ENCODE data around the gene SHC4.
"Not testable (repeated sequence)": the region's sequence is repeated elsewhere in the genome, so short reads cannot be mapped to it uniquely, and the experiment has no call there.

Gene SHC4

DNA sequence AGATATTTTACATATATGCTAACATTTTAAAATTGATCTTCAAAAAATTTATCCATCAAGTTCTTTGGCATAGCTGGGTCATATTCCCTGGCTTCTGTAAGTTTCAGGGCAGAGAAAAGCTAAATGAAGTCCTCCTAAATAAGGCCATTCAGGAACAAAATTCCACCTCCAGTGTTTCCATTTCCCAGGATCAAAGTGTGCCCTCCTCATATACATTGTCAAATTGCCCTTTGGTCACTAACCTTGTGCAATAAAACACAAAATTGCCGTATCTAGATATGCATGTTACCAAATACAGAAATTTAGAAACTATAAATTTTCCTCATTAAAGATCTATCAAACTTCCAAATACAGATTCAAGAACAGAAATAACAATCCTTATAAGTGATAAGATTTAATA lies 163.5 kb downstream of the SHC4 start:
- ChIA-PET POLR2A (no interaction called here), CTCF (interaction anchor here (0.8 to 3.3 kb wide), 5 partner anchors 11 to 448 kb away, joined by 3 to 13 read pairs (median 4); partner anchors contain the start of gene CEP152)
- TF ChIP-seq, protein P1, sequence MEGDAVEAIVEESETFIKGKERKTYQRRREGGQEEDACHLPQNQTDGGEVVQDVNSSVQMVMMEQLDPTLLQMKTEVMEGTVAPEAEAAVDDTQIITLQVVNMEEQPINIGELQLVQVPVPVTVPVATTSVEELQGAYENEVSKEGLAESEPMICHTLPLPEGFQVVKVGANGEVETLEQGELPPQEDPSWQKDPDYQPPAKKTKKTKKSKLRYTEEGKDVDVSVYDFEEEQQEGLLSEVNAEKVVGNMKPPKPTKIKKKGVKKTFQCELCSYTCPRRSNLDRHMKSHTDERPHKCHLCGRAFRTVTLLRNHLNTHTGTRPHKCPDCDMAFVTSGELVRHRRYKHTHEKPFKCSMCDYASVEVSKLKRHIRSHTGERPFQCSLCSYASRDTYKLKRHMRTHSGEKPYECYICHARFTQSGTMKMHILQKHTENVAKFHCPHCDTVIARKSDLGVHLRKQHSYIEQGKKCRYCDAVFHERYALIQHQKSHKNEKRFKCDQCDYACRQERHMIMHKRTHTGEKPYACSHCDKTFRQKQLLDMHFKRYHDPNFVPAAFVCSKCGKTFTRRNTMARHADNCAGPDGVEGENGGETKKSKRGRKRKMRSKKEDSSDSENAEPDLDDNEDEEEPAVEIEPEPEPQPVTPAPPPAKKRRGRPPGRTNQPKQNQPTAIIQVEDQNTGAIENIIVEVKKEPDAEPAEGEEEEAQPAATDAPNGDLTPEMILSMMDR (IDR thresholded peaks at IDR 0.05; ENCODE audit: control extremely low read depth, extremely low read depth, low read depth, missing control alignments), result no peak
- no peak for DNase-seq (ENCODE audit: extremely low spot score)

DNA sequence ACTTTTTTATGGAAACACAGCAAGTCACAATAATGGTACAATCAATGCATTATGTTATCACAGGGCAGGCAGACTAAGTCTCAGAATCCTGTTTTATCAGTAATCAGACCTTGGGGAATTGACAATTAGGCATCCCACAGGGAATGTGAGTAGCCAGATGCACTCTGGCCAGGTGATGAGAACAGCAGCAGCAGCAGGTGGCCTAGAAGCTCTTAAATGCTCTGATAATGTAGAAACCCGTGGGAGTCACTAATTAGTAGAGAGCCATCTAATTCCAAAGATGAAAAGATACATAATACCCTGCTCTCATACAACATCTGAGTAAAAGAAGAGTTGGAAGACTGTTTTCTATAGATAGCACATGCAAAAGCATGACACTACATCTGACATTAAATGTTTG lies 165.4 kb downstream of the SHC4 start:
- ChIA-PET CTCF (no interaction called here), POLR2A (no interaction called here)
- DNase-seq (ENCODE audit: extremely low spot score), result no peak
- TF ChIP-seq, protein P1 (IDR thresholded peaks at IDR 0.05; ENCODE audit: control extremely low read depth, extremely low read depth, low read depth, missing control alignments), result no peak

DNA sequence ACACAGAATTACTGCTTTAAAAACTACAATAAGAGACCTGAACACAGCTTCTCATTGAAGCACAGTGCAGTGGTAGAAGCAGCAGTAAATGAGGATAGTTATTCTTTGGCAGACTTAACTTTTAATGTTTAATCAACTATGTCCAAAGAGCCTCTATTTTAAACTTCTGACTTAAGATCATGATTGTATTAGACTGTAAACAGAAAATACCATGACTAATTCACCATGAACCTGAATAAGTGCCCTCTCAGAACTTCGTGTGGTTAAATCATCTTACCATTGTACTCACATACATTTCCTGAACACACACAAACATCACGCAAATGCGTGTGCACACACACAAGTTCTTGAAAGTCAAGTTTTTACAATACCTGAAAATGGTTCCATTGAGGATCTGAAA lies 166.8 kb downstream of the SHC4 start:
- POLR2A ChIA-PET, result no interaction called here
- CTCF ChIA-PET, result no interaction called here
- TF ChIP-seq, protein P1 (IDR thresholded peaks at IDR 0.05; ENCODE audit: control extremely low read depth, extremely low read depth, low read depth, missing control alignments), result no peak
- DNase-seq (ENCODE audit: extremely low spot score), result no peak

DNA sequence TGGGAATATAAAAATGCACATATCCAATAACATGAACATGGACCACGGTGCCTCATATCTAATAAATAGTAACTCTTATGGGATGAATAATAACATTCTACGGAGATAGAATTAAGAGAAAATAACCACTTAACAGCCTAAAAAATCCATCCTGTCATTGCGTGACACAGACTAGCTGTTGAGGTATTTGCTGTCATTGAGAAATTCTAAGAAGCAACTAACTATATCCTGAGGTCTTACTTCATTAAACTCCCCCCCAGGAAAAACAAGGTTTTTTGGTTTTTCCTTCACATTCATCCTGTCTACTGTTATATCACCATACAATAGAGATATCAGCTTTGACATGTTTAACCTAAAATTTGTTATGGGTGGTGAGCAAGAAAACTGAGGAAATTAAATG lies 167.2 kb downstream of the SHC4 start:
- DNase-seq (ENCODE audit: extremely low spot score), result no peak
- ChIA-PET POLR2A (no interaction called here), CTCF (no interaction called here)
- TF ChIP-seq, protein P1 (IDR thresholded peaks at IDR 0.05; ENCODE audit: control extremely low read depth, extremely low read depth, low read depth, missing control alignments), result no peak

DNA sequence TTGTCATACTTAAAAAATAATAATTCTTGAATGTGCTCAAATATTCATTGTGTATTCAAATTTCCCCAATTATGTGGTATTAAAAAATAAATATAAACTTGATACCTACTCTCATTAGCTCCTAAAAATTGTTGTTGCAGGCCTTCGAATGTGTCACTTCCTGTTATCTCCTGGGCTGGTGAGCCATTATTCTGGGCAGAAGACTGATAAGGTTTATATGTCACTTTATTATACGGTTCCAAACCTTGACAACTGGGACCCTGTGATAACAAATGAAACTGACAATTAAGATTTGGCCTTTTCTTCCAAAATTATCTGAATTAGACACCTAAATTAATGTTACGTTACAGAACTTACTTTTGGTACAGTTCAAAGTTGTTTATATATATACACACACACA lies 167.8 kb downstream of the SHC4 start:
- TF ChIP-seq, protein P1 (IDR thresholded peaks at IDR 0.05; ENCODE audit: control extremely low read depth, extremely low read depth, low read depth, missing control alignments), result no peak
- ChIA-PET CTCF (no interaction called here), POLR2A (no interaction called here)
- DNase-seq (ENCODE audit: extremely low spot score), result no peak

DNA sequence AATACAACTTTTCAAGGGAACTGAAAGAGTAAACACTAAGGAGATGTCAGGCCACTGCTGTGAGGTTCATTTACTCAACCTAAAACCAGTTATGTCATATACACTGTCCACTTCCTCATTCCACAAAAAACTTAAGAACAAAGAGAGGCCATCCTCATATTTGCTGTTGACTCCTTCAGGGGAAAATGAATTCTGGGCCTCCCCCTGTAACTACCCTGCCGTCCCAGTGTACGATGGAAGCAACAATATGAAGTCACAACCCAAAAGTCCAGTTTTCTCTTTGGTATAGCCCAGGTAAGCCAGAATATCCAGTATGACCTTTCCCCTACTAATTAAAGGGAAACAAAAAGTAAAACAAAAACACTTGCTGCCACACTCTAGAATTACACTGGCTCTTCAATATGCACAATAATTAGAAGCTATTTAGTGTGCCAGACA lies 169.0 kb downstream of the SHC4 start:
- TF ChIP-seq, protein P1 (IDR thresholded peaks at IDR 0.05; ENCODE audit: control extremely low read depth, extremely low read depth, low read depth, missing control alignments), result no peak
- POLR2A ChIA-PET, result no interaction called here
- DNase-seq (ENCODE audit: extremely low spot score), result peak; percentile 59
- CTCF ChIA-PET, result interaction anchor here (0.9 to 1.4 kb wide), 2 partner anchors 11 to 16 kb away, joined by 3 to 4 read pairs; partner anchors contain the start of gene CEP152

DNA sequence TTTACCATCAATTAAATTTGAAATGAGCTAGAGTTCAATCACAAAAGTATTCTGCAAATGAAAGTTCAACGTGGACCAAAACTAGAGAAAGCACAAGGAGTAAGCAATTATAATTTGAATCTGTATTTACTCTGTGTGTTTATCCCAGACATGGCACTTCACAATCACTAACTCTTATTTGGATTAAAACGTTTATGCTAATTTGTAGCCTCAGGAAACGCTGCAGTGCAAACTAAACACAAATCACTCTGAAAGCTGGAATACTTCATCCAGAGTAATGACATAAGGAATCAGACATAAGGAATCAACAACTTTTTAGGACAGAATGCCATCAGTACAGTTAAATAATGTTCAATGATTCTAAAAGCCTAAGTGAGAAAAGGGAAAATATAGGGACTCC lies 171.3 kb downstream of the SHC4 start:
- CTCF ChIA-PET, result interaction anchor here (2.5 kb wide), 1 partner anchor 11 kb away, joined by 6 read pairs; no protein-coding TSS in a partner anchor
- POLR2A ChIA-PET, result no interaction called here
- no peak for DNase-seq (ENCODE audit: extremely low spot score)
- TF ChIP-seq, protein P1 (IDR thresholded peaks at IDR 0.05; ENCODE audit: control extremely low read depth, extremely low read depth, low read depth, missing control alignments), result no peak

DNA sequence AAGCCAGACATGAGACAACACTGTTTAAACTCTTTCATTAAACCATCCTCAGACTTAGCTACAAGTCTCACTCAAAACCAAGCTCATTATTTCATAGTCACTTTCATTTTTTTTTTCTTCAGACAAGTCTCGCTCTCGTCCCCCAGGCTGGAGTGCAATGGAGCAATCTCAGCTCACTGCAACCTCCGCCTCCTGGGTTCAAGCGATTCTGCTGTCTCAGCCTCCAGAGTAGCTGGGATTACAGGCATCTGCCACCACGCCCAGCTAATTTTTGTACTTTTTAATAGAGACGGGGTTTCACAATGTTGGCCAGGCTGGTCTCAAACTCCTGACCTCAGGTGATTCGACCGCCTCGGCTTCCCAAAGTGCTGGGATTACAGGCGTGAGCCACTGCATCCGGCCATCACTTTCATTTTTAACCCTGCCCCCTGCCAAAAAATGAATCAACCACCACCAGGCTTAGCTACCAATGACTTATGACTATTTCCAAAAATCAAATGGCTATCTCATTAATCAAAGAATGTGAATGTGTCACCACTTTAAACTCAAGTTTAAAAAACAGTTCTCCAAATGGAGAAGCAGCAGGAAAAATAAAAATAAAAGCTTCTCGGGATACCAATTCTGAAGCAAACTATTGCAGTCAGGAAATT lies 173.1 kb downstream of the SHC4 start:
- POLR2A ChIA-PET; DNase-seq (ENCODE audit: extremely low spot score): not testable (repeated sequence)
- CTCF ChIA-PET, result interaction anchor here (1.0 kb wide), 1 partner anchor 11 kb away, joined by 4 read pairs; no protein-coding TSS in a partner anchor
